GM21786 (cell line): Measurements from ENCODE around the gene TMEM247.

ENCODE experiments used
- ATAC-seq: cut with Tn5 transposase; IDR thresholded peaks from one replicate; pipeline ENCODE4 v1.9.1; 2021; ENCODE audit not compliant: unreplicated experiment

TMEM247 gene

GRCh38 chr2:46488389-46488788 lies 9.0 kb downstream of the TMEM247 start:
- no peak for ATAC-seq

- ATAC-seq, result no peak
These were observed 10.2 kb downstream of the TMEM247 start for GRCh38 chr2:46489423-46490174.

- ATAC-seq, result peak; percentile 53
These were observed 11.3 kb downstream of the TMEM247 start for GRCh38 chr2:46490521-46491141.

- no peak for ATAC-seq
These were observed 12.9 kb downstream of the TMEM247 start for GRCh38 chr2:46492301-46492700.

- peak; percentile 80 for ATAC-seq
These were observed 14.0 kb downstream of the TMEM247 start for GRCh38 chr2:46493241-46493970.

- ATAC-seq, result no peak
These were observed 14.5 kb downstream of the TMEM247 start for GRCh38 chr2:46493971-46494250.

GRCh38 chr2:46494596-46494995 lies 15.2 kb downstream of the TMEM247 start:
- ATAC-seq, result no peak

GRCh38 chr2:46495231-46496030 lies 16.1 kb downstream of the TMEM247 start:
- ATAC-seq, result no peak

GRCh38 chr2:46497766-46498165 lies 18.4 kb downstream of the TMEM247 start:
- ATAC-seq, result no peak

GRCh38 chr2:46498681-46499080 lies 19.3 kb downstream of the TMEM247 start:
- no peak for ATAC-seq

GRCh38 chr2:46499392-46499785 lies 20.0 kb downstream of the TMEM247 start:
- no peak for ATAC-seq

GRCh38 chr2:46500801-46501200 lies 21.4 kb downstream of the TMEM247 start:
- no peak for ATAC-seq

GRCh38 chr2:46502291-46502885 lies 23.0 kb downstream of the TMEM247 start:
- no peak for ATAC-seq

GRCh38 chr2:46503686-46504085 lies 24.3 kb downstream of the TMEM247 start:
- ATAC-seq, result no peak

- no peak for ATAC-seq
These were observed 24.9 kb downstream of the TMEM247 start for GRCh38 chr2:46504221-46504620.

GRCh38 chr2:46504685-46505471 lies 25.5 kb downstream of the TMEM247 start:
- no peak for ATAC-seq

GRCh38 chr2:46505472-46505783 lies 26.1 kb downstream of the TMEM247 start:
- ATAC-seq, result no peak

GRCh38 chr2:46506131-46506706 lies 26.9 kb downstream of the TMEM247 start:
- no peak for ATAC-seq

- ATAC-seq, result no peak
These were observed 28.9 kb downstream of the TMEM247 start for GRCh38 chr2:46508312-46508711.

GRCh38 chr2:46508759-46509158 lies 29.4 kb downstream of the TMEM247 start:
- ATAC-seq, result no peak
